HFFc6 (cell line): ENCODE measurements around the gene EPB41L2. TPM values are rescaled to one million over a fixed set of nuclear protein-coding genes. Genes with fewer than 3 reads are reported as not detected.

Experiments used
- DNase-seq: peaks from one replicate; pipeline ENCODE4 v3.0.0-alpha.2; 2018
- H3K27ac Mint-ChIP-seq: 2 replicates; pipeline ENCODE4 v1.8.0; 2020; ENCODE audit warnings: mild to moderate bottlenecking, mixed read lengths
- H3K27me3 Mint-ChIP-seq: 2 replicates; pipeline ENCODE4 v1.8.0; 2021; ENCODE audit warnings: mild to moderate bottlenecking, moderate library complexity, mixed read lengths; ENCODE audit not compliant: insufficient read depth
- H3K36me3 Mint-ChIP-seq: 2 replicates; pipeline ENCODE4 v1.8.0; 2021; ENCODE audit warnings: low read depth, mixed read lengths
- H3K4me1 Mint-ChIP-seq: 2 replicates; pipeline ENCODE4 v1.8.0; 2020; ENCODE audit warnings: low read depth, mixed read lengths
- H3K4me3 Mint-ChIP-seq: 2 replicates; pipeline ENCODE4 v1.8.0; 2020; ENCODE audit warnings: mild to moderate bottlenecking, moderate library complexity, mixed read lengths
- H3K9me3 Mint-ChIP-seq: 2 replicates; pipeline ENCODE4 v1.8.0; 2020; ENCODE audit warnings: mild to moderate bottlenecking, mixed read lengths
- CTCF ChIP-seq: fragments of 200-600 bp; sonication (generic); IDR thresholded peaks from 2 replicates; pipeline ENCODE4 v1.5.0; 2021; ENCODE audit warnings: antibody characterized with exemption, mild to moderate bottlenecking
- total RNA-seq, 6 experiments: library from RNA; stranded (reverse); fragmentation: NEBNext Ultra II Directional; extraction: Animal tissue kit (Norgen Biotek cat#: 25700); gene quantifications; 2 replicates in 1 of 6; 3 replicates in 5 of 6; pipeline ENCODE4 v1.2.3, GENCODE V29; 2021

Gene EPB41L2
- total RNA-seq, 6 experiments from 2014 or later: 39.3 to 73.8 (median 60.7) TPM

- Mint-ChIP-seq H3K9me3 (no peaks in the 10 kb centered on the region), H3K4me1 (peaks cover 41% of the 10 kb centered on the region), H3K36me3 (no peaks in the 10 kb centered on the region), H3K27ac (no peak overlapping the region), H3K4me3 (no peak overlapping the region; the same call in none of the 2 replicates), H3K27me3 (no peaks in the 10 kb centered on the region)
- TF ChIP-seq CTCF: no peak
- peak; percentile 3 for DNase-seq
Measured at GRCh38 chr6:130937942-130938604, 125.0 kb downstream of the EPB41L2 start.

GRCh38 chr6:130936933-130937332, 126.1 kb downstream of the EPB41L2 start:
- no peak for TF ChIP-seq CTCF
- H3K27ac Mint-ChIP-seq: no peak overlapping the region

GRCh38 chr6:130935978-130936377, 127.1 kb downstream of the EPB41L2 start:
- no peak for DNase-seq
- Mint-ChIP-seq H3K4me3 (no peak overlapping the region), H3K9me3 (no peaks in the 10 kb centered on the region), H3K4me1 (peaks cover 41% of the 10 kb centered on the region), H3K27me3 (no peaks in the 10 kb centered on the region), H3K27ac (no peak overlapping the region), H3K36me3 (no peaks in the 10 kb centered on the region)
- no peak for TF ChIP-seq CTCF

More at GRCh38 chr6:130936933-130937332, 126.1 kb downstream of the EPB41L2 start:
- Mint-ChIP-seq H3K4me1 (peaks cover 41% of the 10 kb centered on the region), H3K9me3 (no peaks in the 10 kb centered on the region), H3K27me3 (no peaks in the 10 kb centered on the region), H3K4me3 (no peak overlapping the region), H3K36me3 (no peaks in the 10 kb centered on the region)
- no peak for DNase-seq

GRCh38 chr6:130934848-130935585, 128.0 kb downstream of the EPB41L2 start:
- Mint-ChIP-seq H3K27ac (no peak overlapping the region), H3K9me3 (no peaks in the 10 kb centered on the region), H3K4me1 (peaks cover 41% of the 10 kb centered on the region), H3K27me3 (no peaks in the 10 kb centered on the region), H3K4me3 (no peak overlapping the region), H3K36me3 (0 out of 2 replicates have a peak, but pooled peaks cover 4% of the 10 kb centered on the region)
- DNase-seq: no peak
- TF ChIP-seq CTCF: no peak

GRCh38 chr6:130933712-130934200, 129.3 kb downstream of the EPB41L2 start:
- no peaks in the 10 kb centered on the region for H3K27me3 Mint-ChIP-seq
- no peak overlapping the region for H3K27ac Mint-ChIP-seq
- DNase-seq: no peak
- H3K4me1 Mint-ChIP-seq: peaks cover 50% of the 10 kb centered on the region
- TF ChIP-seq CTCF: no peak
- H3K9me3 Mint-ChIP-seq: no peaks in the 10 kb centered on the region
- H3K4me3 Mint-ChIP-seq: peak overlapping the region; percentile 22; the same call in 1 of the 2 replicates
- 0 out of 2 replicates have a peak, but pooled peaks cover 4% of the 10 kb centered on the region for H3K36me3 Mint-ChIP-seq
